Liver (tissue), 3 donors: ENCODE measurements around the gene PDE4D.

Experiments
- ATF3 ChIP-seq: IDR thresholded peaks from 2 replicates; pipeline ENCODE4 v1.6.1; 2016; ENCODE audit warnings: antibody characterized with exemption
- CTCF ChIP-seq: fragments of 150-350 bp; IDR thresholded peaks from 2 replicates; pipeline ENCODE4 v1.5.1; 2017; ENCODE audit warnings: improper control_type of control experiment, low read depth, low read length; ENCODE audit not compliant: missing input control
- GABPA ChIP-seq, 2 donors: IDR thresholded peaks in 1 of 2; conservative IDR thresholded peaks in 1 of 2; 2 replicates each; pipeline ENCODE4 v1.6.1; 2016; ENCODE audit warnings: antibody characterized with exemption in 2 of 2, mild to moderate bottlenecking in 1 of 2, moderate library complexity in 1 of 2
- RAD21 ChIP-seq, 2 donors: IDR thresholded peaks; 2 replicates each; pipeline ENCODE4 v1.6.1; 2016; ENCODE audit warnings: antibody characterized with exemption in 2 of 2, mild to moderate bottlenecking in 2 of 2
- SP1 ChIP-seq: IDR thresholded peaks from 2 replicates; pipeline ENCODE4 v1.6.1; 2018; ENCODE audit warnings: antibody characterized with exemption, mild to moderate bottlenecking
- TF ChIP-seq, protein P1 (sequence below): IDR thresholded peaks from 2 replicates; pipeline ENCODE4 v1.6.1; 2016; ENCODE audit warnings: antibody characterized with exemption
- donor health status: healthy.
- donor health status: healthy.

DNA sequence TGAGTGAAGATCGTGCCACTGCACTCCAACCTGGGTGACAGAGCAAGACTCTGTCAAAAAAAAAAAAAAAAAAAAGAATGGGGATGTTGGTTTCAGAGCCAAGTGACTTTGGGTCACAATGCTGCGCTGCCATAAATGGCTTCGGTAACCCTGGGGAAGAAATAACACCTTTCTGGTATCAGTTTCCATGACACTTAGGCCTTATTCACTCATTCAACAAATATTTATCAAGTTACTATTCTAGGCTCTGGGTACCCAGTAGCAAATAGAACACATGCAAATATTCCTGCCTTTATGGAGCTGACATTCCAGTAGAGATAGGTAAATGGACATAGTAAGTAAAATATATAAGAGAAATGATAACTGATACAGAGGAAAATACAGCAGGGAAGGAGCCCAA, 454.2 kb downstream of the PDE4D start:
- TF ChIP-seq CTCF (no peak), ATF3 (no peak), RAD21 (IDR thresholded peaks at IDR 0.05) (no peak), GABPA (IDR thresholded peaks at IDR 0.05 in 1 of 2, conservative IDR thresholded peaks at IDR 0.05 in 1 of 2) (no peak), SP1 (no peak)
- TF ChIP-seq, protein P1, sequence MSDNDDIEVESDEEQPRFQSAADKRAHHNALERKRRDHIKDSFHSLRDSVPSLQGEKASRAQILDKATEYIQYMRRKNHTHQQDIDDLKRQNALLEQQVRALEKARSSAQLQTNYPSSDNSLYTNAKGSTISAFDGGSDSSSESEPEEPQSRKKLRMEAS = no peak
